Spleen (tissue), 7 donors: ENCODE measurements around the gene KY.

Experiments
- CTCF ChIP-seq, 11 experiments: fragments of 200-600 bp in 7 of 11; fragments of 450-650 bp in 4 of 11; sonication (generic) in 4 of 11; IDR thresholded peaks in 8 of 11; conservative IDR thresholded peaks in 3 of 11; 1 replicate in 7 of 11; 2 replicates in 4 of 11; pipeline versions ENCODE4 v1.4.0 to v1.8.0; 2016 to 2021; ENCODE audit warnings: antibody characterized with exemption in 11 of 11, inconsistent platforms in 4 of 11, mild to moderate bottlenecking in 1 of 11
- POLR2A ChIP-seq, 3 donors: fragments of 450-650 bp; IDR thresholded peaks; one replicate each; pipeline ENCODE4 v1.5.1; 2017; ENCODE audit warnings: antibody characterized with exemption in 3 of 3, mild to moderate bottlenecking in 1 of 3
- POLR2AphosphoS5 ChIP-seq, 3 donors: sonication (generic); formaldehyde crosslinking; IDR thresholded peaks; one replicate each; pipeline ENCODE4 v1.5.1; 2017; ENCODE audit warnings: antibody characterized with exemption in 3 of 3
- donor health status: DM: no; HTN: no; CAD: no; lungs with moderate emphysema.
- donor health status: DM: no; HTN: no; CAD: no.
- donor health status: DM: no; HTN: no; CAD: no.

GRCh38 chr3:134696155-134696554 is 45.3 kb upstream of the KY start:
- no peak for TF ChIP-seq CTCF (IDR thresholded peaks at IDR 0.05 in 8 of 11, conservative IDR thresholded peaks at IDR 0.05 in 3 of 11)
- no peak for TF ChIP-seq POLR2A (IDR thresholded peaks at IDR 0.05)
- TF ChIP-seq POLR2AphosphoS5 (IDR thresholded peaks at IDR 0.05) = no peak
